H9 (cell line): ENCODE results near the gene APRT. TPM values are rescaled to one million over a fixed set of nuclear protein-coding genes. Genes with fewer than 3 reads are reported as not detected.

Source experiments
- DNase-seq: peaks from one replicate; pipeline ENCODE4 v3.0.0-alpha.2; 2017
- H2AFZ ChIP-seq: one replicate; pipeline ENCODE4 v1.6.1; 2013; ENCODE audit warnings: mild to moderate bottlenecking, low read length, control low read depth, moderate library complexity
- H2AK5ac ChIP-seq: 2 replicates; pipeline ENCODE4 v1.6.1; 2013; ENCODE audit warnings: low read length, control low read depth, mixed read lengths; ENCODE audit not compliant: insufficient read length
- H2BK120ac ChIP-seq: one replicate; pipeline ENCODE4 v1.6.1; 2013; ENCODE audit warnings: low read depth, mild to moderate bottlenecking, low read length, control low read depth, inconsistent platforms; ENCODE audit not compliant: poor library complexity, severe bottlenecking
- H2BK12ac ChIP-seq: 2 replicates; pipeline ENCODE4 v1.6.1; 2013; ENCODE audit warnings: low read length, control low read depth, mixed read lengths, low read depth; ENCODE audit not compliant: insufficient read length
- H2BK15ac ChIP-seq: 2 replicates; pipeline ENCODE4 v1.6.1; 2013; ENCODE audit warnings: low read depth, low read length, control low read depth
- H2BK20ac ChIP-seq: one replicate; pipeline ENCODE4 v1.6.1; 2013; ENCODE audit warnings: low read depth, mild to moderate bottlenecking, low read length, control low read depth, inconsistent platforms; ENCODE audit not compliant: poor library complexity, severe bottlenecking
- H2BK5ac ChIP-seq: 2 replicates; pipeline ENCODE4 v1.6.1; 2013; ENCODE audit warnings: low read length, control low read depth, mixed read lengths; ENCODE audit not compliant: insufficient read length
- H3K14ac ChIP-seq: 2 replicates; pipeline ENCODE4 v1.6.1; 2013; ENCODE audit warnings: low read length, control low read depth; ENCODE audit not compliant: insufficient read depth
- H3K18ac ChIP-seq: 2 replicates; pipeline ENCODE4 v1.6.1; 2013; ENCODE audit warnings: low read depth, mild to moderate bottlenecking, mixed read lengths, low read length, control low read depth; ENCODE audit not compliant: insufficient read length
- H3K23ac ChIP-seq: 2 replicates; pipeline ENCODE4 v1.6.1; 2013; ENCODE audit warnings: low read length, control low read depth, mixed read lengths, low read depth; ENCODE audit not compliant: insufficient read length
- H3K23me2 ChIP-seq: 2 replicates; pipeline ENCODE4 v1.6.1; 2013; ENCODE audit warnings: low read depth, mild to moderate bottlenecking, mixed read lengths, low read length, control low read depth; ENCODE audit not compliant: insufficient read length, poor library complexity, severe bottlenecking
- H3K27ac ChIP-seq: 2 replicates; pipeline ENCODE4 v1.5.1; 2013; ENCODE audit warnings: low read length, control low read depth, mixed read lengths, low read depth; ENCODE audit not compliant: insufficient read length
- H3K27me3 ChIP-seq: 2 replicates; pipeline ENCODE4 v1.6.1; 2013; ENCODE audit warnings: low read length, control low read depth, inconsistent platforms; ENCODE audit not compliant: insufficient read depth
- H3K4ac ChIP-seq: 2 replicates; pipeline ENCODE4 v1.6.1; 2013; ENCODE audit warnings: low read depth, mild to moderate bottlenecking, control low read depth, inconsistent platforms, low read length, moderate library complexity
- H3K4me1 ChIP-seq: 2 replicates; pipeline ENCODE4 v1.6.1; 2013; ENCODE audit warnings: low read length, control low read depth, inconsistent platforms; ENCODE audit not compliant: insufficient read depth
- H3K4me2 ChIP-seq: 2 replicates; pipeline ENCODE4 v1.6.1; 2013; ENCODE audit warnings: low read length, control low read depth, mixed read lengths; ENCODE audit not compliant: insufficient read length, insufficient read depth
- H3K56ac ChIP-seq: 2 replicates; pipeline ENCODE4 v1.6.1; 2013; ENCODE audit warnings: low read depth, mild to moderate bottlenecking, mixed read lengths, low read length, control low read depth; ENCODE audit not compliant: insufficient read length
- H3K79me1 ChIP-seq: 2 replicates; pipeline ENCODE4 v1.6.1; 2013; ENCODE audit warnings: low read depth, mild to moderate bottlenecking, moderate library complexity, low read length, control low read depth, inconsistent platforms; ENCODE audit not compliant: insufficient read depth, poor library complexity, severe bottlenecking
- H3K79me2 ChIP-seq: 2 replicates; pipeline ENCODE4 v1.6.1; 2013; ENCODE audit warnings: low read length, control low read depth, inconsistent platforms; ENCODE audit not compliant: insufficient read depth
- H3K9ac ChIP-seq: 2 replicates; pipeline ENCODE4 v1.6.1; 2013; ENCODE audit warnings: low read length, control low read depth, mixed read lengths; ENCODE audit not compliant: insufficient read length; ENCODE audit errors: extremely low read depth
- H3K9me3 ChIP-seq: one replicate; pipeline ENCODE4 v1.6.1; 2013; ENCODE audit warnings: low read depth, low read length, inconsistent platforms; ENCODE audit not compliant: control insufficient read depth
- H3T11ph ChIP-seq: one replicate; pipeline ENCODE4 v1.6.1; 2013; ENCODE audit warnings: mild to moderate bottlenecking, low read length, control low read depth, inconsistent platforms
- H4K20me1 ChIP-seq: one replicate; pipeline ENCODE4 v1.6.1; 2013; ENCODE audit not compliant: control insufficient read depth, insufficient read length, insufficient read depth
- H4K5ac ChIP-seq: 2 replicates; pipeline ENCODE4 v1.6.1; 2013; ENCODE audit warnings: low read depth, mild to moderate bottlenecking, mixed read lengths, low read length, control low read depth; ENCODE audit not compliant: insufficient read length
- H4K8ac ChIP-seq: replicated peaks from 2 replicates; pipeline ENCODE4 v1.6.1; 2013; ENCODE audit warnings: low read length, control low read depth, mixed read lengths, low read depth; ENCODE audit not compliant: insufficient read length
- H4K91ac ChIP-seq: 2 replicates; pipeline ENCODE4 v1.6.1; 2013; ENCODE audit warnings: low read depth, mild to moderate bottlenecking, moderate library complexity, mixed read lengths, low read length, control low read depth; ENCODE audit not compliant: insufficient read length
- H3K27ac Mint-ChIP-seq, 3 experiments: 2 replicates in 2 of 3; 3 replicates in 1 of 3; pipeline ENCODE4 v1.8.0; 2020 to 2021; ENCODE audit warnings: mixed read lengths in 3 of 3, mild to moderate bottlenecking in 1 of 3, moderate library complexity in 1 of 3
- H3K27me3 Mint-ChIP-seq: 2 replicates; pipeline ENCODE4 v1.8.0; 2021; ENCODE audit warnings: low read depth, mild to moderate bottlenecking, moderate library complexity, mixed read lengths
- H3K36me3 Mint-ChIP-seq, 3 experiments: 2 replicates in 2 of 3; 3 replicates in 1 of 3; pipeline ENCODE4 v1.8.0; 2020 to 2021; ENCODE audit warnings: low read depth in 3 of 3, mixed read lengths in 3 of 3; ENCODE audit not compliant: insufficient read depth in 1 of 3
- H3K4me1 Mint-ChIP-seq, 2 experiments: 2 replicates each; pipeline ENCODE4 v1.8.0; 2020; ENCODE audit warnings: mixed read lengths in 2 of 2
- H3K4me3 Mint-ChIP-seq, 2 experiments: 2 replicates in 1 of 2; 3 replicates in 1 of 2; pipeline ENCODE4 v1.8.0; 2020 to 2021; ENCODE audit warnings: mild to moderate bottlenecking in 2 of 2, mixed read lengths in 2 of 2, moderate library complexity in 1 of 2
- H3K9me3 Mint-ChIP-seq, 2 experiments: 2 replicates in 1 of 2; 3 replicates in 1 of 2; pipeline ENCODE4 v1.8.0; 2020; ENCODE audit warnings: mild to moderate bottlenecking in 2 of 2, mixed read lengths in 2 of 2, moderate library complexity in 1 of 2
- WGBS: extraction: QIAGEN DNeasy Blood & Tissue Kit; methylation state at CpG from one replicate; pipeline ENCODE4 v1.1.7; 2013; ENCODE audit warnings: missing lambda C conversion rate, low lambda C conversion rate, mixed read lengths; ENCODE audit not compliant: insufficient read length; ENCODE audit errors: extremely low coverage; 5-methylcytosine and 5-hydroxymethylcytosine counted together
- total RNA-seq: library from RNA; stranded (reverse); gene quantifications from 2 replicates; pipeline ENCODE4 v1.2.1, GENCODE V29; 2021
- TF ChIP-seq, protein P1 (sequence below): fragments of 200-600 bp; sonication (generic); conservative IDR thresholded peaks from 3 replicates; pipeline ENCODE4 v1.8.0; 2021; ENCODE audit warnings: antibody characterized with exemption, mild to moderate bottlenecking

The APRT gene
- total RNA-seq, 1 experiment from 2014 or later, result 246 TPM

DNA sequence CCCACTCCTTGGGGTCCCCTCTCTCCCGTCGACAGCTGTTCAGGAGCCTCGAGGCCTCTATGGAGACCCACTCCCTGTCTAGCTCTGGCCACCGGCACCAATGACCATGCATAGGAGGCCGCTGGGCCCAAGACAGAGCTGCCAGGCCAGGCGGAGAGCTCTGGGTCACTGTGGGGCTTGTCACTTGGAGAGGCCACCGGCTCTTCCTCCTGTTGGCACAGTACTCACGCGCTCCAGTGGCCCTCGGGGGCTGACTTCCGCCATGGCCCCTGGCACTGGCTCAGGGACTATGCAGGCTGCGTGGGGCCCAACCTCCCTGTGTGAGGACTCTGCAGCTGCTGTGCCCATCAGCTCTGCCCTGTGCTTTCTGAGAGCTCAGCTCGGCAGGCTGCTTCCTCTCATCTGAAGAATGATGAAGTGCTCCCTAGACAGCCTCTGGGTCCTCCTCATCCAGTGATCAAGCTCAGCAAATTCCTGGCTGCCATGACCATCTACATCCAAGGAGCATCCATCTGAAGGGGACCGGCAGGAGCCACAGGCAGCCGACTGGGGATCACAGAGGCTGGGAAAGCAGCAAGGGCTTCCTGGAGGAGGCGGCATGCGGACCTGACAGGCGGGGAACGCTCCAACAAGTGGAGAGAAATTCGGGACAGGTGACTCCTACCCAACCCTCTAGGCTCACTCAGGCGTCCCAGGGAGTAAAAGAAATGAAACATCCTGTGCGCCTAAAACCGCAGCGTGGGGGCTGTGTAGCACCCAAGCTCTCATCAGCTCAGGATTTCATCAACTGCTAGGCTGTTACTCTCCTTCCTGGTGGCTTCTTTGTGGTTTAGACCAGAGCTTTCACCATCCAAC, 28.2 kb upstream of the APRT start:
- DNase-seq, result no peak
- H2AK5ac ChIP-seq, result no peak overlapping the region
- no peaks in the 10 kb centered on the region for H3K4me1 Mint-ChIP-seq
- no peaks in the 10 kb centered on the region for H3K9me3 Mint-ChIP-seq
- no peak overlapping the region; a peak in 1 of 5 replicates for H3K4me3 Mint-ChIP-seq
- no peak overlapping the region for H3K14ac ChIP-seq
- H3K36me3 Mint-ChIP-seq, result peaks cover 4 to 15% (median 13%) of the 10 kb centered on the region in 3 experiments; a peak in 6 of 7 replicates
- H4K8ac ChIP-seq, result no peak overlapping the region
- no peaks in the 10 kb centered on the region for H3K27me3 Mint-ChIP-seq
- no peaks in the 10 kb centered on the region for H4K20me1 ChIP-seq
- H2BK15ac ChIP-seq, result no peak overlapping the region
- H4K5ac ChIP-seq, result no peak overlapping the region
- no peak overlapping the region for H3K23ac ChIP-seq
- no peak overlapping the region for H3K18ac ChIP-seq
- H3K23me2 ChIP-seq, result no peaks in the 10 kb centered on the region
- no peak overlapping the region for H2AFZ ChIP-seq
- TF ChIP-seq, protein P1, sequence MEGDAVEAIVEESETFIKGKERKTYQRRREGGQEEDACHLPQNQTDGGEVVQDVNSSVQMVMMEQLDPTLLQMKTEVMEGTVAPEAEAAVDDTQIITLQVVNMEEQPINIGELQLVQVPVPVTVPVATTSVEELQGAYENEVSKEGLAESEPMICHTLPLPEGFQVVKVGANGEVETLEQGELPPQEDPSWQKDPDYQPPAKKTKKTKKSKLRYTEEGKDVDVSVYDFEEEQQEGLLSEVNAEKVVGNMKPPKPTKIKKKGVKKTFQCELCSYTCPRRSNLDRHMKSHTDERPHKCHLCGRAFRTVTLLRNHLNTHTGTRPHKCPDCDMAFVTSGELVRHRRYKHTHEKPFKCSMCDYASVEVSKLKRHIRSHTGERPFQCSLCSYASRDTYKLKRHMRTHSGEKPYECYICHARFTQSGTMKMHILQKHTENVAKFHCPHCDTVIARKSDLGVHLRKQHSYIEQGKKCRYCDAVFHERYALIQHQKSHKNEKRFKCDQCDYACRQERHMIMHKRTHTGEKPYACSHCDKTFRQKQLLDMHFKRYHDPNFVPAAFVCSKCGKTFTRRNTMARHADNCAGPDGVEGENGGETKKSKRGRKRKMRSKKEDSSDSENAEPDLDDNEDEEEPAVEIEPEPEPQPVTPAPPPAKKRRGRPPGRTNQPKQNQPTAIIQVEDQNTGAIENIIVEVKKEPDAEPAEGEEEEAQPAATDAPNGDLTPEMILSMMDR, result no peak
- H3K56ac ChIP-seq, result no peak overlapping the region
- H3K79me1 ChIP-seq, result no peaks in the 10 kb centered on the region
- H3K27ac ChIP-seq, result no peak overlapping the region
- no peak overlapping the region for H3T11ph ChIP-seq
- no peaks in the 10 kb centered on the region for H3K9me3 ChIP-seq
- no peak overlapping the region for H2BK12ac ChIP-seq
- H3K27me3 ChIP-seq, result no peaks in the 10 kb centered on the region
- H3K4me2 ChIP-seq, result no peak overlapping the region
- H2BK20ac ChIP-seq, result no peak overlapping the region
- H2BK5ac ChIP-seq, result no peak overlapping the region
- no peak overlapping the region for H4K91ac ChIP-seq
- H3K79me2 ChIP-seq, result no peaks in the 10 kb centered on the region
- no peak overlapping the region for H2BK120ac ChIP-seq
- H3K4me1 ChIP-seq, result no peaks in the 10 kb centered on the region
- H3K9ac ChIP-seq, result no peak overlapping the region
- whole genome bisulfite sequencing, result no CpG with 5 or more reads among the region's 24 CpGs
- H3K4ac ChIP-seq, result no peak overlapping the region
- H3K27ac Mint-ChIP-seq, result no peak overlapping the region
